OCI-LY7 (cell line): ENCODE measurements around the gene INTS1.

Source experiments
- CTCF ChIP-seq: fragments of 200-600 bp; sonication (generic); conservative IDR thresholded peaks from 2 replicates; pipeline ENCODE4 v1.5.1; 2014; ENCODE audit warnings: mild to moderate bottlenecking, antibody characterized with exemption, low read length, moderate library complexity, mixed read lengths
- EZH2phosphoT487 ChIP-seq: fragments of 200-600 bp; sonication (generic); IDR thresholded peaks from 2 replicates; pipeline ENCODE4 v1.6.1; 2018; ENCODE audit warnings: low read depth, borderline replicate concordance, mild to moderate bottlenecking, mixed run types, antibody characterized with exemption, low read length, moderate library complexity, mixed read lengths

GRCh38 chr7:1497293-1497927, 6.8 kb downstream of the INTS1 start:
- TF ChIP-seq CTCF (no peak), EZH2phosphoT487 (no peak)
